Panc1 (cell line): ENCODE measurements around the gene DUSP15. TPM values are rescaled to one million over a fixed set of nuclear protein-coding genes. Genes with fewer than 3 reads are reported as not detected.

ENCODE experiments used
- ATAC-seq: fragments of 200-7000 bp; cut with Tn5 transposase; 2 replicates; pipeline ENCODE4 v1.9.1; 2020; ENCODE audit warnings: mild to moderate bottlenecking, moderate library complexity
- BruUV-seq: library from RNA; stranded (reverse); fragments of 400-500 nt; replicated peaks from 2 replicates; lab custom pipeline; 2021; lab: Mats Ljungman, UMichigan
- CTCF ChIA-PET: fragments of 300-600 bp; sonication (Branson Sonifier 250); formaldehyde crosslinking; loops from one replicate; lab custom pipeline; 2022; ENCODE audit warnings: antibody characterized with exemption; lab: Charles Lee
- POLR2A ChIA-PET: fragments of 300-600 bp; sonication (Branson Sonifier 250); formaldehyde crosslinking; loops from one replicate; lab custom pipeline; 2022; ENCODE audit warnings: antibody characterized with exemption; lab: Charles Lee
- DNase-seq: peaks from one replicate; pipeline ENCODE4 v3.0.0-alpha.2; 2010; ENCODE audit warnings: low read depth, low spot score
- H3K27ac ChIP-seq: 2 replicates; pipeline ENCODE4 v1.5.1; 2011; ENCODE audit warnings: mild to moderate bottlenecking, low read length, inconsistent platforms
- H3K27me3 ChIP-seq: fragments of 200-500 bp; sonication (Bioruptor generic); 2 replicates; pipeline ENCODE4 v1.6.0; 2014; ENCODE audit warnings: low read length, inconsistent platforms; ENCODE audit not compliant: control insufficient read depth, insufficient read depth
- H3K36me3 ChIP-seq: fragments of 200-500 bp; sonication (Bioruptor generic); 2 replicates; pipeline ENCODE4 v1.5.1; 2014; ENCODE audit warnings: inconsistent platforms, mild to moderate bottlenecking, low read length, moderate library complexity; ENCODE audit not compliant: control insufficient read depth, insufficient read depth
- H3K4me1 ChIP-seq: 2 replicates; pipeline ENCODE4 v1.5.1; 2011; ENCODE audit warnings: inconsistent platforms, mild to moderate bottlenecking, low read length, moderate library complexity; ENCODE audit not compliant: control insufficient read depth, insufficient read depth
- H3K4me3 ChIP-seq, 2 experiments: 2 replicates each; pipeline ENCODE4 v1.5.1; 2011 to 2012; ENCODE audit warnings: low read depth in 2 of 2, low read length in 2 of 2, mild to moderate bottlenecking in 2 of 2, inconsistent platforms in 1 of 2, moderate library complexity in 1 of 2
- H3K9me3 ChIP-seq: fragments of 200-500 bp; sonication (Bioruptor generic); 2 replicates; pipeline ENCODE4 v1.5.1; 2014; ENCODE audit warnings: low read depth, mild to moderate bottlenecking, inconsistent platforms, low read length, moderate library complexity; ENCODE audit not compliant: control insufficient read depth, insufficient read depth
- CTCF ChIP-seq: fragments of 450-650 bp; IDR thresholded peaks from 2 replicates; pipeline ENCODE4 v1.5.1; 2017; ENCODE audit warnings: mild to moderate bottlenecking
- POLR2AphosphoS5 ChIP-seq: IDR thresholded peaks from 2 replicates; pipeline ENCODE4 v1.6.1; 2012; ENCODE audit warnings: mild to moderate bottlenecking, low read depth, low read length, moderate library complexity
- REST ChIP-seq, 2 experiments: IDR thresholded peaks; 2 replicates each; pipeline ENCODE4 v1.6.1; 2011 to 2012; ENCODE audit warnings: low read depth in 2 of 2, control low read depth in 1 of 2, low read length in 1 of 2, mild to moderate bottlenecking in 1 of 2, moderate library complexity in 1 of 2; ENCODE audit not compliant: insufficient read depth in 1 of 2
- SIN3A ChIP-seq: IDR thresholded peaks from 2 replicates; pipeline ENCODE4 v1.6.1; 2012; ENCODE audit warnings: low read depth, mild to moderate bottlenecking, low read length, moderate library complexity, borderline replicate concordance; ENCODE audit not compliant: insufficient read depth
- TCF7L2 ChIP-seq: IDR thresholded peaks from 2 replicates; pipeline ENCODE4 v1.6.1; 2011; ENCODE audit warnings: mild to moderate bottlenecking, low read depth, low read length, inconsistent platforms
- in situ Hi-C: cut with HindIII; loops from 2 replicates; pipeline ENCODE4 v1.10.0; 2016; ENCODE audit warnings: low sequenced_read_pairs, low pct_unique_long_range_greater_than_20kb
- intact Hi-C: fragments of 100-400 bp; cut with micrococcal nuclease; formaldehyde crosslinking; loops from one replicate; pipeline ENCODE4 v1.10.0; 2022; ENCODE audit not compliant: unreplicated experiment
- total RNA-seq: library from RNA; stranded (reverse); gene quantifications from one replicate; pipeline ENCODE4 v1.2.1, GENCODE V29; 2021; ENCODE audit not compliant: unreplicated experiment

The DUSP15 gene
- total RNA-seq, 1 experiment from 2014 or later = 23.6 TPM

- BruUV-seq = no TSS peak
- Histone ChIP-seq H3K27ac (no peak overlapping the region; the same call in 1 of the 2 replicates), H3K27me3 (no peaks in the 10 kb centered on the region), H3K4me3 (no peak overlapping the region), H3K9me3 (no peaks in the 10 kb centered on the region), H3K4me1 (peaks cover 28% of the 10 kb centered on the region), H3K36me3 (no peaks in the 10 kb centered on the region)
- DNase-seq (no peak), ATAC-seq (no peak)
- POLR2A ChIA-PET = no interaction called here
- in situ Hi-C loops = no loop called here
- intact Hi-C loops = no loop called here
- no peak for TF ChIP-seq POLR2AphosphoS5
- TF ChIP-seq SIN3A = no peak
- TF ChIP-seq TCF7L2 = no peak
- no peak for TF ChIP-seq REST (IDR thresholded peaks at IDR 0.05; ENCODE audit: insufficient read depth in 1 of 2, low read depth in 2 of 2, low read length in 1 of 2)
- TF ChIP-seq CTCF = no peak
- CTCF ChIA-PET = interaction anchor here (0.7 kb wide), 1 partner anchor 160 kb away, joined by 11 read pairs; no protein-coding TSS in a partner anchor
Observed at GRCh38 chr20:31831211-31831610, 39.1 kb downstream of the DUSP15 start.

GRCh38 chr20:31830406-31830981, 39.8 kb downstream of the DUSP15 start:
- TF ChIP-seq CTCF (no peak), POLR2AphosphoS5 (no peak), SIN3A (no peak)
- H3K36me3 ChIP-seq = no peaks in the 10 kb centered on the region
- H3K4me1 ChIP-seq = peaks cover 21% of the 10 kb centered on the region
- intact Hi-C loops (no loop called here), in situ Hi-C loops (no loop called here)
- H3K9me3 ChIP-seq = no peaks in the 10 kb centered on the region
- DNase-seq (no peak), ATAC-seq (no peak)
- H3K27ac ChIP-seq = peak overlapping the region; percentile 24; the same call in 1 of the 2 replicates
- ChIA-PET POLR2A (no interaction called here), CTCF (no interaction called here)
- H3K27me3 ChIP-seq = no peaks in the 10 kb centered on the region
- no peak overlapping the region for H3K4me3 ChIP-seq
- BruUV-seq = no TSS peak
